NCI-H2196 (cell line): ENCODE measurements around the gene SNHG17.

Source experiments
- DNase-seq: peaks from one replicate; lab custom pipeline; 2025; ENCODE audit not compliant: unreplicated experiment; lab: John Stamatoyannopoulos, UW

The SNHG17 gene

GRCh38 chr20:38377039-38377685 is 58.0 kb downstream of the SNHG17 start:
- DNase-seq: no peak

GRCh38 chr20:38373898-38374297 is 61.2 kb downstream of the SNHG17 start:
- no peak for DNase-seq

GRCh38 chr20:38373231-38373867 is 61.8 kb downstream of the SNHG17 start:
- DNase-seq: no peak

- DNase-seq: no peak
These were observed 62.3 kb downstream of the SNHG17 start for GRCh38 chr20:38372806-38373205.
